ENCODE results near the gene SNX30.
"Not testable (repeated sequence)": the region's sequence is repeated elsewhere in the genome, so short reads cannot be mapped to it uniquely, and the experiment has no call there.

Gene SNX30, protein sequence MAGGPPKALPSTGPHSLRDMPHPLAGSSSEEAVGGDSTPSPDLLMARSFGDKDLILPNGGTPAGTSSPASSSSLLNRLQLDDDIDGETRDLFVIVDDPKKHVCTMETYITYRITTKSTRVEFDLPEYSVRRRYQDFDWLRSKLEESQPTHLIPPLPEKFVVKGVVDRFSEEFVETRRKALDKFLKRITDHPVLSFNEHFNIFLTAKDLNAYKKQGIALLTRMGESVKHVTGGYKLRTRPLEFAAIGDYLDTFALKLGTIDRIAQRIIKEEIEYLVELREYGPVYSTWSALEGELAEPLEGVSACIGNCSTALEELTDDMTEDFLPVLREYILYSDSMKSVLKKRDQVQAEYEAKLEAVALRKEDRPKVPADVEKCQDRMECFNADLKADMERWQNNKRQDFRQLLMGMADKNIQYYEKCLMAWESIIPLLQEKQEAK

DNA sequence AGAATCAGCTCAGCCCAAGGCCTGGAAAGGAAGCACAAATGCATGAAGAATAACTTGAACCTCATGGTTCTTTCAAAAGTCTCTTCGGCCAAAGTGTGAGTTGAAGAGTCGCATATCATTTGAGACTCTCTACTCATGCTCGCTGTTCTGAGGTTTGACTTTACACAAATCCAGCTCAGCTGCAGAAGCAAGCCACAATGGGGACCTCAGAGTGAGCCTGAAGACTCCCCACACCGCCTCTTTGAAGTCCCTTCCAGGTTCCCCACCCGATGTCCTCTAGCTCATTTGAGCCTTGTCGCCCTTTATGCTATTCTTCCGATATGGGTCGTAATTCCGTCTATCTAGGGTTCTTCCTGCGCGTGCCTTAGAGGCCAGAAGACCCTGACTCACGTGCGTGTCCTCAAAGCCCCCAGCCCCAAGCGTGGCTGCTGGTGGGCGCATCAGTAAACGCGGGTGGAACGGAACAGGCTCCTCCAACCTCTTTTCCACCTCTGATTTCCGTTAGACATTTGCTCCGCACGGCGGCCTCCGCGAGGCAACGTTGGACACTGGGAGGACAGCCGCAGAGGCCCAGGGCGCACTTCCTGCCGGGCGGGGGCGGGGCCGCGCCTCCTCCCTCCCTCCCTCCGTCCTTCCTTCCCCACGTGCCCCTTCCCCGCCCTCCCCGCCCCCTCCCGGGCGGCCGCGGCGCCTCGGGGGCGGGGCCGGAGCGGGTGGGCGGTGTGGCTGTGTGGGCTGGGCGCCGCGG lies at the start of gene SNX30:
Gene SNX30 (plus strand): TSS at position 745 of the 748 bp plus-strand sequence. CDS start 242 bp downstream, outside the sequence.
- DNase-seq, result peak; percentile 74

DNA sequence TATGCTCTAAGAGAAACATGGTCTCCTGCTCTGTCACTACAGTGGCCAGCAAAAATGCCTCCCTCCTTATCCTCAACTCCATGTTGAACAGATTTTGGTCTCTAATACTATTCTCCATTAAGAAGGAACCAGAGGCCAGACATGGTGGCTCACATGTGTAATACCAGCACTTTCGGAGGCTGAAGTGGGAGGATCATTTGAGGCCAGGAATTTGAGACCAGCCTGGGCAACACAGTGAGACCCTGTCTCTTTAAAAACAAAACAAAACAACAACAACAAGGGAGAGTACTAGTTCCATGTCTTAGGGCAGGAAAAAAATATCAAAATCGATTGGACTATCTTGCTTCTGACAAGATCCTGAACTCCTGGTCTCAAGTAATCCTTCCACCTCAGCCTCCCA lies 47.3 kb upstream of the SNX30 start:
- DNase-seq, result no peak

DNA sequence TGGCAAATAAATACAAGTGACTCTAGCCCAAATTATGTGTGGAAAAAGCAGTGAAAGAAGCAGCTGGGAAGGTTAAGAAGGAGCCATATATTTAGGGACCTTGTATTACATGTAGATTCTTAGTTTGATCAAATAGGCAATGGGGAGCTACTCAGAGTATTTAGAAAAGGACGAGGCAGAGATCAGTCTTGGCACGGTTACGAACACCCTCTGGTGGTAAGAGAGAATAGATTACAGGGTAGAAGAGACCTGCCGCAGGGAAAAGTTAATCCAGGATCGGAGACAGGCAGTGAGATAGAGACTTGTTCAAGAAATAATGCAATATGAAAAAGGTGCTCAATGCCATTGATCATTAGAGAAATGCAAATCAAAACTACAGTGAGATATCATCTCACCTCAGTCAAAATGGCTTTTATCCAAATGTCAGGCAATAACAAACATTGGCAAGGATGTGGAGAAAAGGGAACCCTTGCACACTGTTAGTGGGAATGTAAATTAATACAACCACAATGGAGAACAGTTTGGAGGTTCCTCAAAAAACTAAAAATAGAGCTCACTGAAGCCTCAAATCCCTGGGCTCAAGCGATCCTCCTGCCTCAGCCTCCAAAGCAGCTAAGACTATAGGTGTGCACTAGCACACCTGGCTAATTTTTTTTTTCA lies 44.7 kb upstream of the SNX30 start:
- DNase-seq, result no peak

DNA sequence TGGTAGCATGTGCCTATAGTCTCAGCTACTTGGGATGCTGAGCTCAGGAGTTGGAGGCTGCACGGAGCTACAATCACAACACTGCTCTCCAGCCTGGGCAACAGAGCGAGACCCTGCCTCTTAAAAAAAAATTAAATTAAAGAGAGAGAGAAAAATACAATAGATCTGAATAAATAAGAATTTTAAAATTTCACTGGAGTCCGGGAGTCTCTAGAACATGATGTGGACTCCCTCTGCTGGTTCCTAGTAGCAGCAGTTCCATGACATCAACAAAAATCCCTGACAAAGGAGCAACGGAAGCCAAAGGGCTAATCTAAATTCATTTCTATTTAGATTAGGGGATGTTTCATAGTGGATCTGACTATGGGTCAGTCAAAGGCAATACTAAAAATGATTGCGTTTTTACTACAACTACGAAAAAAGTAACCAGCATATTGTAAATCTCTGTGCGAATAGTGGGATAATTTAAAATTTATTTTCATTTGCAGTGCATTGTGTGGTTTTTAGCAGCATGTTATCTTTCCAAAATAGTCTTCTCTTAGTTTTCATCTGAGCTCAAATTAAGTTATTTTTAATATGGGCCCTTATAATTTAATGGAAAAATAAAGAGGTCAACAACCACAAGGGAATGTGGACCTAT lies 39.4 kb upstream of the SNX30 start:
- no peak for DNase-seq

DNA sequence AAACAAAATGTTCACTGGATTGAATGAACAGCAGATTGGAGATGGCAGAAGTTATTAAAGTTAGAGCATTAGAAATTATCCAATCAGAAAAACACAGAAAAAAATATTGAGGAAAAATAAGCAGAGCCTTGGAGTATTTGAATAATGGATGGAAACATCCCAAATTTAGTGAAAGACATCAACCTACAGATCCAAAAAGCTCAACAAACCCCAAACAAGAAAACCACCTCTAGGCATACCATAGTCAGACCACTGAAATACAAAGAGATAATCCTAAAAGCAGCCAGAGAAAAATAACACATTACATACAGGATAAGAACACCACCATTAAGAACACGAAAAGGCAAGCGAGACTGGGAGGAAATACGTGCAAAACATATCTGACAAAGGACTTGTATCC lies 37.9 kb upstream of the SNX30 start:
- no peak for DNase-seq

DNA sequence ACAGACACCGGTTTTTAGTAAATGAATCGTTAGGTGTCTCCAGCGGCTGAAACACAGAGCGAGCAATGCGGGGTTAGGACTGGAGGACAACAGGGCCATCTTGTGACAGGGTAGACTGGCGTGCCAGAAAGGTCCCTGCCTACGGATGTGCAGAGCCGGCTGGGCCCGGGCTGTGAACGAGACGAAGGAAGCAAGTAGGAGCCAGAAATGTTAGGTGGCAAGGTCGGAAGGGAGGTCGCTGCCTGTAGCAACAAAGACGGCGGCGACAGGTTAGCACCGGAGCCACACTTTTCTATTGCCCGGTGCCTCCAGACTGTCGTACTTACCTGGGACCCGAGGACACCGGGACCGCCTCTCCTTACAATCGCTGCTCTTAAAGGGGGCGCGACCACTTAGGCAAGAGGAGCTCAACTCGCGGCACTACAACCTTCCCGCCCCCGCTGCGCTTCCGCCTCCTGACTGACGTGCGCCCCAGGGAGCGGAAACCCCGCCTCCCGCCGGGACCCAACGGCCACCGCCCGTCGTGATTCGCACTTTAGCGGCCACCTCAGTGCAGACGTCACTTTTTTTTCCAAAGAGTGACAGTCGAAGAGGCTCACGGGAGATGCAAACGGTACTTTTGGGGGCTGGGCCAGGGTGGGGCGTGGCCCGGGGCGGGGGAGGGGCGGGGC lies 32.8 kb upstream of the SNX30 start, which contains the start of gene INIP:
Gene INIP (minus strand): TSS at position 457 of the 671 bp plus-strand sequence. CDS start 1,632 bp downstream, outside the sequence.
- peak; percentile 95 for DNase-seq

DNA sequence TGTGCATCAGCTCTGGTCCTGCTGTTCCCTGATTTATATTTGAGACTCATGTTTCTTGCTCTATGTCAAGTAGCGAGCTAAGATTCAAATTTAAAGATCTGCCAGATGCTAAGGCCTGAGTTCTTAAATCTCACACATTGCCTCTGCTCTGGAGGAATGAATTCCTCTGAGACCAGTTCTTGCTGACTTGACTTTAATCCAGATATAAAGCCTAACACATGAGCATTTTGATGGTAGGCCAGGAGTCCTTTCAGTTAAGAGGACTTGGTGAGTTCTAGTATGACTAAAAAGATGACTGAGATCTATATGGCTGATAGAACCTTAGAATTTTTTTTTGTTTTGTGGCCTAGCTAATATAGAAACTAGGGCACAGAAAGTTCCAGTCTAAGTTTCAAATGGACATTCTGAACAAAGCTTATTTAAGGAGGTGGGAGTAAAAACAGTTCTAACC lies 31.3 kb upstream of the SNX30 start:
- no peak for DNase-seq

DNA sequence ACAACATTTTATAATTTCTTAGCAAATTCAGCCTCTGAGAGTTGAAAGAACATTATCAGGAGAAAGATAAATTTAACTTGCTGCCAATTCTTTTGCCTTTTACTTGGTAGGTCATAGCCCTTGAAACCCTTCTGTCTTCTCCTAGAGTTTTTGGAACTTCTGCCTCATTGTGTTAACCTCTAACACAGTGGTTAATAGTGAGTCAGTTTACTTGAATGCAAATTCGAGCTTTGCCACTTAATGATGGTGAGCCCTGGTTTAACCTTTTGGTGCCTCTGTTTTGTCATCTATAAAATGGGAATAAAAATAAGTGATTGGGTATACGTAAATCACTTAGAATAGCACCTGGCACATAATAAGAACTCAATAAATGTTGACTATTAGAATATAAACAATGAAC lies 30.9 kb upstream of the SNX30 start:
- DNase-seq, result no peak

DNA sequence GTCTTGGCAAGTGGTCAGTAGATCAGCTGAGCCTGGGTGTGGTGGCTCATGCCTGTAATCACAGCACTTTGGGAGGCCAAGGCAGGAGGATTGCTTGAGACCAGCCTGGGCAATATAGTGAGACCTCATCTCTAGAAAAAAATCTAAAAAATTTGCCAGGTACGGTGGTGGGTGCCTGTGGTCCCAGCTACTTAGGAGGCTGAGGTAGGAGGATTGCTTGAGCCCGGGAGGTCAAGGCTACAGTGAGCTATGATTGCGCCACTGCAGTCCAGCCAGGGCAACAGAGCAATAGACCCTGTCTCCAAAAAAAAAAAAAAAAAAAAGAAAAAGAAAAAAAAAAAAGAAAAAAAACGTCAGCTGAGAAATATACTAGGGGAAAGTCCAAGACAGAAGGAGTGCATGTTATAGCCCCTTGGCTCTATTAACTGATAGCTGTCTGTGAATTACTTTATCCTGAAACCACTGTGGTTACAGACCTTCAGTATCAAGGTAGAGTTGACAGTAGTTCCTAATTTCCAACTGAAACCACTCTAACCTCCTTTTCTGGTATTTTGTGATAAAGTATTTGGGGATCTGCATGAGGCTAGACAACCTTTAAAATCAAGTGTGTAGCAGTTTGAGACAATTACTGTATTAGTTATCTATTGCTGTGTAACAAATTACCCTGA lies 30.3 kb upstream of the SNX30 start:
- no peak for DNase-seq

DNA sequence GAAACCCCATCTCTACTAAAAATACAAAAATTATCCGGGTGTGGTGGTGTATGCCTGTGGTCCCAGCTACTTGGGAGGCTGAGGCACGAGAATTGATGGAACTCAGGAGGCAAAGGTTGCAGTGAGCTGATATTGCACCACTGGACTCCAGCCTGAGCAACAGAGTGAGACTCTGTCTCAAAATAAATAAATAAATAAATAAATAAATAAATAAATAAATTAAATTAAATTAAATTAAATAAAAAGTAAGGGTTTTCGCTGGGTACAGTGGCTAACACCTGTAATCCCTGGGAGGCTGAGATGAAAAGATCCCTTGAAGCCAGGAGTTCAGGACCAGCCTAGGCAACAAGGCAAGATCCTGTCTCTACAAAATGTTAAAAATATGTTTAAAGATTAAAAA lies 27.8 kb upstream of the SNX30 start:
- not testable (repeated sequence) for DNase-seq

DNA sequence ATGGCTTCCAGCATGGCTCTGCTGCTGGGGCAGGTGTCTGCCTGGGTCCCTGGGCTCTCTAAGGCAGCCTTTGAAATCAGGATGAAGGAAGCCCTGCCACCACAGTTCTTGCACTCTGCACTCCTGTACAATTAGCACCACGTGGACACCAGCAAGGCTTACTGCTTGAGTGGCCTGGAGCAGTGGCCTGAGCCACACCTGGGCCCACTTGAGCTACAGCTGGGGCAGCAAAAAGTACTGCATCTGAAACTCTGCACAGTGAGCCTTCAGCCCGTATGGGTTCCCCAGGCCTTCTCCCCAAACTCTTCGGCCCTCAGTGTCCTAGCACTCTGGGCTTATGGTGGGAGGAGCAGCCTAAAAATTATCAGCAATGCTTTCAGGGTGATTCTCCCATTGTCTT lies 24.6 kb upstream of the SNX30 start:
- no peak for DNase-seq

DNA sequence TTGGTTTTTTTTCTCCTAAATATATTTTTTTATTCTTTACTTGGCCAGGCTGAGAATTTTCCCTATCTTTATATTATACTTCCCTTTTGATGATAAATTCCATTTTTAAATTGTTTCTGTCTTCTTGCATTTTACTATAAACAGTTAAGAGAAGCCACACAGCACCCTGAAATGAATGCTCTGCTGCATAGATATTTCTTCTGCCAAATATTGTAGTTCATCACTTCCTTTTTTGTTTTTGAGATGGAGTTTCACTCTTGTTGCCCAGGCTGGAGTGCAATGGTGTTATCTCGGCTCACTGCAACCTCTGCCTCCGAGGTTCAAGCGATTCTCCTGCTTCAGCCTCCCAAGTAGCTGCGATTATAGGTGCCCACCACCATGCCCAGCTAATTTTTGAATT lies 24.1 kb upstream of the SNX30 start:
- DNase-seq, result no peak

DNA sequence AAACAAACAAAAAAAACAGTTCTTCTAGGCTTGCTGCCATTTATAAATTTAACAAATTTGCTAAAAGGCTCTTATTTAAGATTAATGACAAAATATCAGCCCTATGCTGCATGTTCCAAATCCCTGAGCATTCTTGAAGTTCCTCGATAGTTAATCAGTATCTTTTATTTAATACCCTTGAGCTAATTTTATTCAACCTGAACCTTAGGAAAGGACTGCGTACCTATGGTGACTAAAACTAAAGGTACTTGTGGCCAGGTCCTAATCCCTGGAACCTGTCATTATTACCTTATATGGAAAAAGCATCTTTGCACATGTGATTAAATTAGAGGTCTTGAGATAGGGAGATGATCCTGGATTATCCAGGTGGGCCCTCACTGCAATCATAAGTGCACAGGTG lies 22.2 kb upstream of the SNX30 start:
- DNase-seq, result no peak

DNA sequence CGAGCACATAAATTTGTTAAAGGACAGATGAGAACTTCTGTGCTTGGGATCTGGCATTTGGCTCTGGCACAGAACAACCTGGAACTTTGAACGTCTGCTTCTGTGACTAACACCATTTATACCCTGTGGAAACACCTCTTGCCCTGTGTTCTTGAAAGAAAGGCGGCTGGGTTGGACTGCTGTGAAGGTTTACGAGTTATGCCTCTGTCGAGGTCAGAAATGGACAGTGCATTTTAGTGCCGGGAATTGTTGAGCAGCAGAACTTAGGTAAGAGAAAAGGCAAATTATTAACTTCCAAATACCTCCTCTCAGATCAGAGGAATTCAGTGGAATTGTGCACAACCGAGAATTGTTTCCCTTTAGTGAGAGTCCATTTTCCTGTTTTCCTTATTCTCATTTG lies 18.6 kb upstream of the SNX30 start:
- no peak for DNase-seq

DNA sequence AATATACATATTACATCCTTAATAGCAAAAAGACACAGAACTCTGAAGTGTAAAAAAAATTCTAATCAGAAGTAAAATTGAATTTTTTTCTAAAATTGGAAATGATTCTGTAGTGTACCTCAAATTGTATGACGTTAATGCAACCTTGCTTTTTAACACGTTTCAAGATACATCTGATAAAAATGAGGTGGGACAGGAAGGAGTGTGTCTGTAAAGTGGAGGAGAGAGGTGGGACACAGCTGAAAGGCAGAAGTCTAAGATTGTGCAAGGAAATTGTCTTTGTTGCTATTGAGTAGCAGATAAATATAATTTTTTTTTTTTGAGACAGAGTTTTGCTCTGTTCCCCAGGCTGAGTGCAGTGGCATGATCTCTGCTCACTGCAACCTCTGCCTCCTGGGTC lies 15.7 kb upstream of the SNX30 start:
- DNase-seq, result no peak

DNA sequence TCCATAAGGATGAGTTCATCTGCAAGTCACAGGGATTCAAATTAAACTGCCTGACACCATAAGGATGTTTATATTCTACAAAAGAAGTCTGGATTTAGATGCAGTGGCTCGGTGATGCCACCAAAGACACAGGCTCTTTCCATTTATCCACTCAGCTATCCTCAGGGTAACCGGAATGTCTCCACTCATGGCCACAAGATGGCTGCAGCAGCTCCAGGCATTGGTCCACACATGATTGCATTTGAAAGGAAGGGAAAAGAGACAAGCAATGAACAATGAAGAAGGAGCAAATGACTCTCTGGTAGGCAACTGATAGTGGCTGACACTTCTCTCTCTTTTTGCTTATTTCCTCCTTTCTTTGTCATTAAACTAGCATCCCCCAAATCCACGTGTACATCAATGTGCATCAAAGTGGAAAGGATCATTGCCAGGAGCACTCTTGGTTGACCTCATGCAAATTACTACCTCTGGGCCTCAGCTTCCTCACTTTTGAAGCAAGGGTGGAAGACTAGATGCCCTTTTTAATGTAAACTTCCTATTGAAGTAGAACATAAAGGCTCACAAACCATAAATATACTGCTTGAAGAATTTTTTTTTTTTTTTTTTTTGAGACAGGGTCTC lies 7.2 kb upstream of the SNX30 start:
- no peak for DNase-seq

DNA sequence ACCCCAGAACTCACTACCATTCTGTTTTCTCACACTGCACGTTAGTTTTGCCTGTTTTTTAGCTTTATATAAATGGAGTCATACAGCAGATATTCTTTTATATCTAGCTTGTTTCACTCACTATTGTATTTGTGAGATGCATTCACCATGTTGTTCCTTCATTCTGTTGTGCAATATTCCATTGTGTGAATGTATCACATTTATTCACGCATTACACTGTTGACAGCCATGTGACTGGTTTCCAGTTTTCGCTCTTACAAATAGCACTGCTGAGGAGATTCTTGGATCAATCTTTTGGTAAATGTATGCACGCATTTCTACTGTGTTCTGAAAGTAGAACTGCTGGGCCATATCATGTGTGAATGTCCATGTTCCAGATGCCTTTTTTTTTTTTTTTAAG lies 6.4 kb upstream of the SNX30 start:
- no peak for DNase-seq

DNA sequence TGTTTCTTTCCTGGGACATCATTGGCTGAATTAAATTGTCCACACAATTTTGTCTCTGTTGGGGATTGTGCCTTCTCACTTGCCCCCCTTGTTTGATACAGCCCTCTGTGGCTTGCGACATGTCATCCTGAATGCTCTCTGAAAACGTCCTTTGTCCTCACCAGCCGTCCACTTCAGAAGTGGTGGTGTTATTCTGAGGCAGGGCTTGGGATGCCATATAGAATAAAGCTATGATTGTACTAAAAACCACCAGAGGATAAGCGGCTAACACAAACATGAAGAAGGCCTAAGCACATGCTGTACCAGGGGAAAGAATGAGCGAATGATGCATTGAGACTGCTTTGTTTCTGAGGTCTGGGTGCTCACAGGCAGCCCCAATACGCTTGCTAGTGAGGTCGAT lies 3.5 kb upstream of the SNX30 start:
- DNase-seq, result no peak

DNA sequence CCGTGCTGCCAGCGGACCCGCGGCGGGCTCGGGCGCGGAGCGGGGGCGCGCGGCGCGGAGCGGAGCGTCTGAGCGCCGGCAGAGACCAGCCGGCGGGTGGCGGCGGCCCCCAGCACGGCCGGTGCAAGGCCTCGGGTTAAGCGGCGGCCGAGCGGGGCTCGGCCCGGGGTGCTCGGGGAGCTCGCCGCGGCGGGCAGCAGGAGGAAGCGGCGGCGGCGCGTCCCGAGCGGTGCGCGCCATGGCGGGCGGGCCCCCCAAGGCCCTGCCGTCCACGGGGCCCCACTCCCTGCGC lies 150 bp downstream of the SNX30 start:
- DNase-seq, result no peak

DNA sequence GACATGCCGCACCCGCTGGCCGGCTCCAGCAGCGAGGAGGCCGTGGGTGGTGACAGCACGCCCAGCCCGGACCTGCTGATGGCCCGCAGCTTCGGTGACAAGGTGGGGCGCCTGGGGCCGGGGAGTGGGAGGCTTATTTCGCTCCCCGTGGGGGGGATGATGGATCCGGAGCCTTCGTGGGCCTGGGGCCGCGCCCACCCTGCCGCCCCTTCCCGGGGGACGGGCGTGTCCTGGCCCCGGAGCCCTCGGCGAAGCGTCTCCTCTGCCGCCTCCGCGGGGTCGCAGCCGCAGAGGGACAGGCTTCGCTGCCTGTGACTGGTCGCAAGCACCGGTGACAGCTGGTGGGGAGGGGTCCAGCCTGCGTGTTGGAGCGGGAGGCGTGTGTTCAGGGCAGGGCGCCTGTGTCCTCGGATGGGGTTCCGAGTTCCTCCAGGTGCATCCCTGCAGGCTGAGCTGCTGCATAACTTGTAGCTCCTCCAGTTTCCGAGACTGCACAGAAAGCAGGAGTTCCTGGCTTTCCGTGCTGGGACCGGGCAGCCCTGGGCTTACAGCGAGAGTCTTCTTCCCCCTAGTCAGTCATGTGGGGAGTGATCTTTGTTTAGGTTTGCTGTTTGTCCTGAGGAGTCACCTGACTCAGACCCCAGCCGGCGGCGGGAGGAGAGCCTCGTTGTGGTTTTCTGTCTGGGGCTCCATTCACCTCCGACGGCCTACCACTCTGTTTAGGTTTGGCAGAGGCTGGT lies 666 bp downstream of the SNX30 start:
- DNase-seq, result peak; percentile 21

Data from activated effector memory CD4-positive, alpha-beta T cell treated with Interleukin-2 at 50 U/mL for 16 hours (primary cell).